ENCODE data around the gene CLRN3. TPM values are rescaled to one million over a fixed set of nuclear protein-coding genes. Genes with fewer than 3 reads are reported as not detected.

Gene CLRN3
- total RNA-seq, 4 donors from 2014 or later = not detected

DNA sequence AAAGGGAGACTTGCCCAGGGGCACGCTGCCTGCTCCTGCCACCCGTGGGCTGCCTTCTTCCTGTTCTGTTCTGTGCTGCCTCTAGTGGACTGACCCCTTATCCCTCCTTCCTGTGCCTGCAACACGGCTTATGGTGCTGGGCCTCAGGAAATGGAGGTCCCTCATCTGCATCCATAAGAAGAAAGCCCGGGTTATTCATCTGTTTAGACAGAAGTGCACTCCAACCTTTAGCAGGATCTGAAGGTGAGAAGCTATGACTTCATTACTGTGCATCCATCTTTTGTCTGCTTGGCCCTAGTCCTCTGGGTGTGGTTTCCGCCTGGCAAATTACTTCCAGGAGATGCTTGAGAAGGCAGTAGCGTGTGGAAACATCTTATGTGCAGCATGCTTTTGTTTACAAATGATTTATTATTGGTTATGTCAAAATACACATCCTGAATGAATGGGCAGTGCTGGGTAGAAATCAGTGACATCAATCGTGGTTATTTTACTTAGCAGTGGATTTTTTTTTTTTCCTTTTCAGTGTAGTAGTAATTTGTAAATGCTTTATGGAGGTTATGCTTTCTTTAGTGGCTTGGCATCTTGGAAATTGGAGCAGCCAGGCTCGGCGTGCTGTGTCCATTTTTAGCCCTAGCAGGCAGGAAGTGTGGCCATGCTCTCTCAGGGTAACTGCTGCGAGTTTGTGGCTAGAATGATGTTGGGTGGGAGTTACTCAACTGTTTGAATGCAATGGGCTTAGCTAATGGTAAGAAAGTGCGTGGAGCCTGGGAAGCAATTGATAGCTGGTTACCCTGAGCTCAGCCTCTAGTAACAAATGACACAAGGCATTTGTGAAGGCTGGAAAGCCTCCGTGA, 26.9 kb upstream of the CLRN3 start:
- TF ChIP-seq, protein P1, sequence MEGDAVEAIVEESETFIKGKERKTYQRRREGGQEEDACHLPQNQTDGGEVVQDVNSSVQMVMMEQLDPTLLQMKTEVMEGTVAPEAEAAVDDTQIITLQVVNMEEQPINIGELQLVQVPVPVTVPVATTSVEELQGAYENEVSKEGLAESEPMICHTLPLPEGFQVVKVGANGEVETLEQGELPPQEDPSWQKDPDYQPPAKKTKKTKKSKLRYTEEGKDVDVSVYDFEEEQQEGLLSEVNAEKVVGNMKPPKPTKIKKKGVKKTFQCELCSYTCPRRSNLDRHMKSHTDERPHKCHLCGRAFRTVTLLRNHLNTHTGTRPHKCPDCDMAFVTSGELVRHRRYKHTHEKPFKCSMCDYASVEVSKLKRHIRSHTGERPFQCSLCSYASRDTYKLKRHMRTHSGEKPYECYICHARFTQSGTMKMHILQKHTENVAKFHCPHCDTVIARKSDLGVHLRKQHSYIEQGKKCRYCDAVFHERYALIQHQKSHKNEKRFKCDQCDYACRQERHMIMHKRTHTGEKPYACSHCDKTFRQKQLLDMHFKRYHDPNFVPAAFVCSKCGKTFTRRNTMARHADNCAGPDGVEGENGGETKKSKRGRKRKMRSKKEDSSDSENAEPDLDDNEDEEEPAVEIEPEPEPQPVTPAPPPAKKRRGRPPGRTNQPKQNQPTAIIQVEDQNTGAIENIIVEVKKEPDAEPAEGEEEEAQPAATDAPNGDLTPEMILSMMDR (IDR thresholded peaks at IDR 0.05) = no peak
- DNase-seq (ENCODE audit: low spot score) (no peak), ATAC-seq (ENCODE audit: low FRiP score) (peak; percentile 35)

DNA sequence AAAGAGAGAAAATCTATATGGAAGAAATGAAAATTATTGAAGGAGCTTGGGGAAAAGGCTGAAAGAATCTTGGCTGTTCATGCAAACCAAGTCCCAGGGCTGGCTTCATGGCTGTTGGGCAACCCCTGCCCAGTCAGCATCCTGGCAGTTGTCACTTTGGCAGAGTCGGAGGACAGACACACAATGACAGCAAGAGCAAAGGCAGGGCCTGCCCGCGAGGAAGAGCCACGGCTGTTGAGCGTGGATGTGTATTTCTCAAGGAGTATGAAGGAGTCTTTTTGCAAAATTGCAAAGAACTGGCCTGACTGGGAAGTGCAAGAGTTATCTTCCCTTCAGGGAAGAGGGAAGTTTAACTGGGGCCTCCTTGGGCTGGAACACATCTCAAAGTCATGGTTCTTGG, 25.8 kb upstream of the CLRN3 start:
- TF ChIP-seq, protein P1 (IDR thresholded peaks at IDR 0.05) = no peak
- DNase-seq (ENCODE audit: low spot score) (no peak), ATAC-seq (ENCODE audit: low FRiP score) (no peak)

DNA sequence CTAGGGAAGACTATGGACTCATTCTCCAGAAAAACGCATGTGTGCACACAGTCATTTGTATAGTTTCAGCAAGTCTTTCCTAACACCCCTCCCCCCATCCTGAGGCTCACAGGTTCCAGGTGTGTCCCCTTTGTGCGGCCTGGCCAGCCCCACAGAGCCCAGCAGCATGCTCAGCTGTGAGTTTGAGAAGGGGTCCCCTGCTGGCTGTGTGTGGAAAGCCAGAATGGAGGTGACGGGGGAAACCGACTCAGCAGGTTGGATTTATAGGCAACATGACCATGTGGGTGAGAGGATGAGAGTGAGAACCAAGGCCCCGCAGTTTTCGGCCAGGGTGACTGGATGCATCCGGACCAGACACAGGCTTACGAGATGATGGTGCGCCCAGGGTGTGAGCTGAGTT, 24.1 kb upstream of the CLRN3 start:
- TF ChIP-seq, protein P1 (IDR thresholded peaks at IDR 0.05) = no peak
- DNase-seq (ENCODE audit: low spot score) (no peak), ATAC-seq (ENCODE audit: low FRiP score) (no peak)

DNA sequence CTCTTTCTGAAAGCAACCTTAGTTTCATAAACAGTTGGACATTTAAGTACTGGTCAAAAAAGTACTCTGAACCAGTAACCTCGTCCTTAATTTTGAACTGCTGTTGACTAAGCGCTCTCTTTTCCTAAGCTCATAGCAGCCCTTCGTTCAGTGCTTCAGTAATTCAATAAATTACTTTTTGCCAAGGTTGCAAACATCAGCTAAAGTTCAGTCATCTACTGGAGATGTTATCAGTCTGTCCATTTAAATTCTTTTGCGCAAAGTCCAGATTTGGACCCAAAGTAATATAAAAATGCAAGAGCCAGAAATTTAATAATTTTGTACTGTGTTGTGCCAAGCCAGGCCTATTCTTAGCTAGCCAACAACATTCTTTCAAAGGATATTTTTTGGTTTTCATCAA, 22.6 kb upstream of the CLRN3 start:
- no peak for ATAC-seq (ENCODE audit: low FRiP score)
- TF ChIP-seq, protein P1 (IDR thresholded peaks at IDR 0.05) = no peak
- no peak for DNase-seq (ENCODE audit: low spot score)

DNA sequence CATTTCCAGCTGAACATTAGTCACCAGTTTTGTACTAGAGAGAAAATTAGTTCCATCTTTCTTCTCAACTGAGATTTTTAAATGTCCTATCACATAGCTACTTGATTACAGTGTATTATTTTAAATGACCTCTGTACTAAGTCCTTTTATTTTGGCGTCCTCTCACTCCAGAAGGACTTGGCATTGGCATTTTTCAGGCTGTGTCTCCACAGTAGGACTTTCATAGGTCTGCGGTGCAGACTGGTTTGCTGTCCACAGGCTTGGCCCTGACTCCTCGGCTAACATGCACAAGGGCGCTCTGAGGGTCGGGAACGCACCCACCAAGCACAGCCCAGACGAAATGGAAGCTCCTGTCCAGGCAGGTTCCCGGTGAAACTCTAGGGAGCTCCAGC, 20.6 kb upstream of the CLRN3 start:
- ATAC-seq (ENCODE audit: low FRiP score) (no peak), DNase-seq (ENCODE audit: low spot score) (no peak)
- TF ChIP-seq, protein P1 (IDR thresholded peaks at IDR 0.05) = no peak

DNA sequence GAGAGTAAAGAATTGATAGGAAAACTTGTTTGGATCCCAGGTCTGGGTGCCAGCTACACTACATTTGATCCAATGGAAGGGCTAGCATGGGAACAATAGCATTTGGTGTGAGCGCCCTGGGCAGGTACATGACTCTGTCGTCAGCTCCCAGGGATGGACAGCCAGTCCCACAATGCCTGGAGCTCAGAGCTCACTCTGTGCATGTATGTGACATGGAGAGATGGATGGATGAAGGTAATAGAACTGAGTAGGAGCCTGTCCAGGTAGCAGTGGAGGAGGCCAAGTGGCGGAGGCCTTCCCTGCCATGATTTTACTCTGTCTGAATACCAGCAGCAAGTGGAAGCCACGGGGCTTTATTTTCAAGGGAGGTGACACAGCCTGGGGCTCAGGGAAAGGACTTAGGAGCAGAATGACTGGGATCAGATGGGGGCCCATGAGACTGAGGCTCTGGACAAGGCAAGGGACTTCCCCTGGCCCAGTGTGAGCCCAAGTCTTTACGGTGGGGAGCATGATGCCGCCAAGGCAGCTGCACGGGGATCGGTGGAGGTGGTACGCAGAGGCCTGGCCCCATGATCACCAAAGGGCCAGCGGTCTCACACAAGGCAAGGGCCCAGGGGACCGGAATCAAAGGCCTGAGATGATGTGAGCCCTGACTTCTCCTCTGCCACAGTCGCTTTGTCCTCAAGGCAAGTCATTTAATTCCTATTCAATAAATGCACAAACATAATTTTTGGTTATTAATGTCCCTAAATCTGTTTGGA, 20.0 kb upstream of the CLRN3 start:
- no peak for ATAC-seq (ENCODE audit: low FRiP score)
- DNase-seq (ENCODE audit: low spot score) = no peak
- TF ChIP-seq, protein P1 (IDR thresholded peaks at IDR 0.05) = no peak
